B cell (primary cell): ENCODE measurements around the gene KANSL1L. TPM values are rescaled to one million over a fixed set of nuclear protein-coding genes. Genes with fewer than 3 reads are reported as not detected.

Experiments
- ATAC-seq: fragments of 200-7000 bp; cut with Tn5 transposase; one replicate; pipeline ENCODE4 v1.10.0; 2021; ENCODE audit warnings: low read depth, mild to moderate bottlenecking, moderate number of reproducible peaks, moderate library complexity
- CTCF ChIA-PET: fragments of 350-600 bp; sonication (Branson Sonifier 250); formaldehyde crosslinking; loops from one replicate; lab custom pipeline; 2021; ENCODE audit warnings: antibody characterized with exemption, inconsistent platforms; lab: Charles Lee
- POLR2A ChIA-PET: fragments of 350-600 bp; sonication (Branson Sonifier 250); formaldehyde crosslinking; loops from one replicate; lab custom pipeline; 2021; ENCODE audit warnings: antibody characterized with exemption; lab: Charles Lee
- DNase-seq: peaks from one replicate; pipeline ENCODE4 v3.0.0; 2013
- H2AFZ ChIP-seq: 2 replicates; pipeline ENCODE4 v1.6.1; 2012; ENCODE audit warnings: mild to moderate bottlenecking, low read depth, low read length; ENCODE audit not compliant: insufficient read depth, poor library complexity, severe bottlenecking
- H3K27ac ChIP-seq, 2 donors: 1 replicate in 1 of 2; 2 replicates in 1 of 2; pipeline ENCODE4 v1.5.1; 2012 to 2013; ENCODE audit warnings: low read length in 2 of 2, mild to moderate bottlenecking in 2 of 2, moderate library complexity in 1 of 2
- H3K27me3 ChIP-seq, 4 experiments: fragments of 200-600 bp in 1 of 4; sonication (generic) in 1 of 4; replicated peaks in 1 of 4; 1 replicate in 2 of 4; 2 replicates in 2 of 4; pipeline versions ENCODE4 v1.6.1 to v1.7.0; 2013 to 2016; ENCODE audit warnings: low read length in 3 of 4, mild to moderate bottlenecking in 2 of 4, mixed read lengths in 1 of 4, moderate library complexity in 1 of 4; ENCODE audit not compliant: insufficient read depth in 4 of 4, control insufficient read depth in 3 of 4; ENCODE audit errors: control extremely low read depth in 1 of 4
- H3K36me3 ChIP-seq, 2 experiments: replicated peaks in 1 of 2; 1 replicate in 1 of 2; 2 replicates in 1 of 2; pipeline versions ENCODE4 v1.6.1 to v1.7.1; 2013; ENCODE audit warnings: low read length in 1 of 2; ENCODE audit not compliant: insufficient read depth in 2 of 2, control insufficient read depth in 1 of 2; ENCODE audit errors: control extremely low read depth in 1 of 2, extremely low read depth in 1 of 2
- H3K4me1 ChIP-seq, 2 donors: fragments of 200-600 bp in 1 of 2; sonication (generic) in 1 of 2; 1 replicate in 1 of 2; 2 replicates in 1 of 2; pipeline versions ENCODE4 v1.5.1 to v1.6.1; 2013 to 2017; ENCODE audit warnings: low read length in 2 of 2; ENCODE audit not compliant: control insufficient read depth in 2 of 2, insufficient read depth in 2 of 2
- H3K4me2 ChIP-seq: replicated peaks from 2 replicates; pipeline ENCODE3; 2012; ENCODE audit warnings: mild to moderate bottlenecking, low read depth, low read length; ENCODE audit not compliant: poor library complexity, severe bottlenecking
- H3K4me3 ChIP-seq, 5 experiments: fragments of 200-600 bp in 1 of 5; sonication (generic) in 1 of 5; 1 replicate in 3 of 5; 2 replicates in 2 of 5; pipeline versions ENCODE4 v1.5.1 to v1.7.0; 2011 to 2016; ENCODE audit warnings: low read length in 4 of 5, mild to moderate bottlenecking in 4 of 5, low read depth in 2 of 5, control low read depth in 1 of 5, moderate library complexity in 1 of 5; ENCODE audit not compliant: insufficient read depth in 1 of 5; ENCODE audit errors: control extremely low read depth in 1 of 5, extremely low read depth in 1 of 5
- H3K79me2 ChIP-seq: fragments of 200-600 bp; sonication (generic); one replicate; pipeline ENCODE4 v1.6.0; 2016; ENCODE audit warnings: low read length; ENCODE audit not compliant: control insufficient read depth, insufficient read depth
- H3K9ac ChIP-seq: fragments of 200-600 bp; sonication (generic); 2 replicates; pipeline ENCODE4 v1.6.1; 2017; ENCODE audit warnings: mild to moderate bottlenecking, low read length, moderate library complexity
- H3K9me3 ChIP-seq, 3 donors: one replicate each; pipeline versions ENCODE4 v1.6.1 to v1.7.1; 2013; ENCODE audit warnings: low read length in 2 of 3; ENCODE audit not compliant: control insufficient read depth in 2 of 3, insufficient read depth in 1 of 3; ENCODE audit errors: control extremely low read depth in 1 of 3
- H4K20me1 ChIP-seq: 2 replicates; pipeline ENCODE4 v1.6.0; 2012; ENCODE audit warnings: mild to moderate bottlenecking, low read length; ENCODE audit not compliant: insufficient read depth, control insufficient read depth, poor library complexity, severe bottlenecking
- H3K27ac Mint-ChIP-seq: one replicate; pipeline ENCODE4 v1.8.0; 2021; ENCODE audit warnings: mixed read lengths
- H3K27me3 Mint-ChIP-seq: one replicate; pipeline ENCODE4 v1.8.0; 2021; ENCODE audit warnings: mixed read lengths
- H3K4me1 Mint-ChIP-seq: one replicate; pipeline ENCODE4 v1.8.0; 2021; ENCODE audit warnings: mixed read lengths
- H3K4me3 Mint-ChIP-seq: one replicate; pipeline ENCODE4 v1.8.0; 2021; ENCODE audit warnings: mixed read lengths
- H3K9me3 Mint-ChIP-seq: one replicate; pipeline ENCODE4 v1.8.0; 2022; ENCODE audit warnings: mixed read lengths; ENCODE audit not compliant: insufficient read depth
- CTCF ChIP-seq: fragments of 200-600 bp; IDR thresholded peaks from one replicate; pipeline ENCODE4 v1.8.0; 2022; ENCODE audit warnings: antibody characterized with exemption, mild to moderate bottlenecking
- EZH2 ChIP-seq: IDR thresholded peaks from 2 replicates; pipeline ENCODE4 v1.6.1; 2012; ENCODE audit warnings: borderline replicate concordance, low read depth, mild to moderate bottlenecking, moderate library complexity, low read length; ENCODE audit not compliant: insufficient read depth, poor library complexity, severe bottlenecking
- WGBS: methylation state at CpG from one replicate; pipeline ENCODE4 v1.1.5; 2013; ENCODE audit warnings: missing lambda C conversion rate; ENCODE audit not compliant: insufficient coverage; 5-methylcytosine and 5-hydroxymethylcytosine counted together
- intact Hi-C: fragments of 100-400 bp; cut with micrococcal nuclease; formaldehyde crosslinking; loops from one replicate; pipeline ENCODE4 v1.10.0; 2022
- polyA plus RNA-seq: library from polyadenylated mRNA; depleted of rRNA; stranded (reverse); fragments of >200 nt; gene quantifications from 2 replicates; pipeline ENCODE4 v1.2.3, GENCODE V29; 2012
- total RNA-seq, 2 donors: library from RNA; stranded (reverse); fragments of 120-200 nt in 1 of 2; gene quantifications; 1 replicate in 1 of 2; 2 replicates in 1 of 2; pipeline versions ENCODE4 v1.2.3 to v1.2.4, GENCODE V29; 2013 to 2022

The KANSL1L gene
- total and polyA plus RNA-seq, 2 donors (not counting 1 experiment from before 2014, with no cell fraction given) = 7.3 to 21.1 TPM

- no peak overlapping the region for H3K27ac Mint-ChIP-seq
- CTCF ChIA-PET = no interaction called here
These were observed 9.3 kb upstream of the KANSL1L start for GRCh38 chr2:210180477-210180876.

GRCh38 chr2:210179351-210179990 lies 8.3 kb upstream of the KANSL1L start:
- ChIA-PET CTCF (no interaction called here), POLR2A (no interaction called here)
- Histone ChIP-seq H3K9ac (no peak overlapping the region), H3K4me1 (no peaks in the 10 kb centered on the region), H4K20me1 (no peaks in the 10 kb centered on the region), H3K27ac (no peak overlapping the region), H3K27me3 (peaks cover 0 to 2% (median 0%) of the 10 kb centered on the region in 4 experiments), H3K79me2 (no peaks in the 10 kb centered on the region), H3K36me3 (no peaks in the 10 kb centered on the region), H2AFZ (no peak overlapping the region), H3K9me3 (peaks cover 0 to 4% (median 3%) of the 10 kb centered on the region in 3 donors), H3K4me2 (no peak overlapping the region), H3K4me3 (no peak overlapping the region)
- TF ChIP-seq EZH2 (no peak), CTCF (no peak)
- ATAC-seq (no peak), DNase-seq (no peak)
- Mint-ChIP-seq H3K4me1 (no peaks in the 10 kb centered on the region), H3K4me3 (no peak overlapping the region), H3K27ac (no peak overlapping the region), H3K27me3 (peaks cover 13% of the 10 kb centered on the region), H3K9me3 (peaks cover 11% of the 10 kb centered on the region)
- intact Hi-C loops = no loop called here

More at GRCh38 chr2:210180477-210180876, 9.3 kb upstream of the KANSL1L start:
- no peak overlapping the region for H2AFZ ChIP-seq
- ATAC-seq (no peak), DNase-seq (no peak)
- Mint-ChIP-seq H3K4me1 (no peaks in the 10 kb centered on the region), H3K4me3 (no peak overlapping the region), H3K27me3 (peaks cover 16% of the 10 kb centered on the region), H3K9me3 (peaks cover 11% of the 10 kb centered on the region)
- WGBS = no CpG with 5 or more reads among the region's 1 CpG
- no peak overlapping the region for H3K9ac ChIP-seq
- intact Hi-C loops = no loop called here
- H3K27ac ChIP-seq = no peak overlapping the region
- H3K4me1 ChIP-seq = no peaks in the 10 kb centered on the region
- H3K9me3 ChIP-seq = peaks cover 3 to 4% (median 3%) of the 10 kb centered on the region in 3 donors
- H3K4me3 ChIP-seq = no peak overlapping the region
- POLR2A ChIA-PET = no interaction called here
- no peak overlapping the region for H3K4me2 ChIP-seq
- H3K79me2 ChIP-seq = no peaks in the 10 kb centered on the region
- H3K27me3 ChIP-seq = peaks cover 0 to 2% (median 0%) of the 10 kb centered on the region in 4 experiments
- TF ChIP-seq CTCF = no peak
- no peaks in the 10 kb centered on the region for H3K36me3 ChIP-seq
- H4K20me1 ChIP-seq = no peaks in the 10 kb centered on the region
